Fibroblast of mammary gland (primary cell): Measurements from ENCODE around the gene NUP133.
A peak's percentile ranks its signal among the peaks of the same experiment; 100 is the strongest.
"Not testable (repeated sequence)": the region's sequence is repeated elsewhere in the genome, so short reads cannot be mapped to it uniquely, and the experiment has no call there.

Source experiments
- DNase-seq: peaks from one replicate; pipeline ENCODE4 v3.0.0-alpha.2; 2010; ENCODE audit warnings: low read depth
- H3K4me3 ChIP-seq: 2 replicates; pipeline ENCODE4 v1.5.1; 2011; ENCODE audit warnings: low read depth, mild to moderate bottlenecking, low read length, moderate library complexity; ENCODE audit not compliant: control insufficient read depth
- TF ChIP-seq, protein P1 (sequence below): conservative IDR thresholded peaks from 2 replicates; pipeline ENCODE4 v1.5.1; 2011; ENCODE audit warnings: low read depth, low read length, inconsistent platforms; ENCODE audit not compliant: control insufficient read depth, insufficient read depth

NUP133 gene

DNA sequence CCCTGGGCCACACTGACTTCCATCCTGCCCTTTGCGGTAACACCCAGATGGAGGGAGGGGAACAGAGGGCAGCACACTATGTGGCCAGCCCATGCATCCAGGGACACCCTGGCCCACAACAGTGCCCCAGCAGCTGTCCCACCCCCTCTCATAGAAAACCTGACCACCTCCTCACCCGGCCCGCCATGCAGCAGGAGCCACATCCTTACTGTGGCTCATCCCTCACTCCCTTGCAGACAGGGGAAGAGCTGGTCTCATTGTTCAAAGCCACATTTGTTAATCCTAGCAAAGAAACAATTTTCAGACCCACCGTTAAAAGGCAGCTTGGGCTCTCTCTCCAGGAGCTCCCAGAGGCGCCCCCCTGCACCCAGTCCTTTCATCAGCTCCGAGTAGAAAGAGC lies 23.2 kb upstream of the NUP133 start:
- H3K4me3 ChIP-seq = no peak overlapping the region
- no peak for DNase-seq
- TF ChIP-seq, protein P1, sequence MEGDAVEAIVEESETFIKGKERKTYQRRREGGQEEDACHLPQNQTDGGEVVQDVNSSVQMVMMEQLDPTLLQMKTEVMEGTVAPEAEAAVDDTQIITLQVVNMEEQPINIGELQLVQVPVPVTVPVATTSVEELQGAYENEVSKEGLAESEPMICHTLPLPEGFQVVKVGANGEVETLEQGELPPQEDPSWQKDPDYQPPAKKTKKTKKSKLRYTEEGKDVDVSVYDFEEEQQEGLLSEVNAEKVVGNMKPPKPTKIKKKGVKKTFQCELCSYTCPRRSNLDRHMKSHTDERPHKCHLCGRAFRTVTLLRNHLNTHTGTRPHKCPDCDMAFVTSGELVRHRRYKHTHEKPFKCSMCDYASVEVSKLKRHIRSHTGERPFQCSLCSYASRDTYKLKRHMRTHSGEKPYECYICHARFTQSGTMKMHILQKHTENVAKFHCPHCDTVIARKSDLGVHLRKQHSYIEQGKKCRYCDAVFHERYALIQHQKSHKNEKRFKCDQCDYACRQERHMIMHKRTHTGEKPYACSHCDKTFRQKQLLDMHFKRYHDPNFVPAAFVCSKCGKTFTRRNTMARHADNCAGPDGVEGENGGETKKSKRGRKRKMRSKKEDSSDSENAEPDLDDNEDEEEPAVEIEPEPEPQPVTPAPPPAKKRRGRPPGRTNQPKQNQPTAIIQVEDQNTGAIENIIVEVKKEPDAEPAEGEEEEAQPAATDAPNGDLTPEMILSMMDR = no peak

DNA sequence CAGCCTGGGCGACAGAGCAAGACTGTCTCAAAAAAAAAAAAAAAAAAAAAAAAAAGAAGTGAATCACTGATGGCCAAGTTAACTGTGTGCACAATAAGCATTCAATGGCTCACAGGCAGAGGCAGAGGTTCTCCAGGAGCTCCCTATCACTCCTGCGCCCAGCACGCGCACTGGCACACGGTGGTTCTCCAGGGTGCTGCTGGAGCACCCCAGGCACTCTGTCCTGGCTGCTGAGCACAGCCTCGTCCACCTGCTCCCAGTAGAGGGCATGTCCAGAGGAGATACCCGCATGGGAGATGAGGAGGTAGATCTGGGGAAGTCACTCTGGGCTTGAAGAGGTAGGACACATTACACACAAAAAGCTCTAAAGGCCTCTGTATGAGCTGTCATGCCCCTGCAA lies 21.5 kb upstream of the NUP133 start:
- TF ChIP-seq, protein P1 = no peak
- H3K4me3 ChIP-seq = no peak overlapping the region
- no peak for DNase-seq

DNA sequence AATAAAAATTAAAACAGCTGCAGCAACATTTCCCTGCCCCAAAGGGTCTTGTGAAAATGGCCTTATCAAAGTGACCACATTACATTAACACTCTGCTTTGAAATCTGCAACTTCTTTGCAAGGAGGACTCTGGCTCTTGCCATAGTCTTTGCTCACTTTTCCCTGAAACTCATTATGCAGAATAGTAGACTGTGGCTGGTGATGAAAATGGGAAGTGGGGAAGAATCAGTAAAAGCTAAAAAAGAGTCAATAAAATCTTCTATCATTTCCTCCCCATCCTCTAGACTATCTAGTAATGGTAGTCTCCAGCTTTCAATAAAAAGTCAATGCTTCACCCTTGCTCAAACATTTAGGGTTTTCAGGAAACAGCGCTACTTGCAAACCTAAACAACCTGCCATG lies 18.6 kb upstream of the NUP133 start:
- TF ChIP-seq, protein P1 = no peak
- no peak overlapping the region for H3K4me3 ChIP-seq
- no peak for DNase-seq

DNA sequence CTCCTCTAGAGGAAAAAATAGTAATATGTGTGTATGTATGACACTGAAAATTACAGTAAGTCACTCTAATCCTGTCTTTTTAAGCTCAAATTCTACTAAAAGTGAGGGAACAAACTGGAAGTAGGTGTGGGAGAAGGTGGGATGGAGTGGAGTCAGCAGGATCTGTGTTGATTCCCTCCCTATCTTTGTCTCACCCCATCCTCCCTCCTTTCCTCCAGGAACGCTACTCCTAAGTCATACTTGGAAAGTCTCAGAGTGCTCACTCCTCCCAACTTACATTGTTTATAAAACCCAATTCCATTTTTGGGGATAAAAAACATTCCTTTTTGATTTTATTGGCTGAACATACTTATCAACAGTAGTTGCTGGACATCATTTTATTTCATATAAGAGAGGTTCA lies 14.9 kb upstream of the NUP133 start:
- no peak overlapping the region for H3K4me3 ChIP-seq
- DNase-seq = no peak
- TF ChIP-seq, protein P1 = no peak

DNA sequence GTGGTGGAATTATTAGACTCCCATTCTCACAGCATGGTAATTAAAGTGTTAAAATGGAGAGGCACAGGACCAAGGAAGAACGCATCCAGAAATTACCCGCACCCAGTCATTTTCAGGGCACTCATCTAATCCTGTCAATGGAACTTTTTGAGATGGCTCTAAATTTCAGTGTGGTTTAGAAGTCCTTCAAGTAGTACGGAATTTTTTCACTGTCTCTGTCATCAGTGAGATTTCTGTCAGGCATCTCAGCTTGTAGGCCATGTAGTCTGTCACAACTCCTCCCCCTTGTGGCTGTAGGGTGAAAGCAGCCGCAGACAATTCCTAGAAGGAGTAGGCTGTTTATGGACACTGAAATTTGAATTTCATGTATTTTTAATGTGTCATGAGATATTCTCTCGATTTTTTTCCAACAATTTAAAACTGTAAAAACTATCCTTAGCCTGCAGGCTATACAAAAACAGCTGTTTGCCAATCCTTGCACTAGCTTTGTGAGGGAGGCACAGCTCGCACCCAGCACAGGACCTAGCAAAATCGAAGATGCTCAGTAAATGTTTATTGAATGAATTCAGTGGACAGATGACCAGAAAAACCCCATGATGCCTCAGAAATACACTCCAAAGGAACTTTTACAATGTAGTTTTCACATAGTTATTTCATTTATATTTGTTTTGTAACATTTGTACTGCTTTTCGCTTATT lies 6.6 kb upstream of the NUP133 start:
- H3K4me3 ChIP-seq = no peak overlapping the region
- TF ChIP-seq, protein P1 = peak; percentile 91
- DNase-seq = peak; percentile 73

DNA sequence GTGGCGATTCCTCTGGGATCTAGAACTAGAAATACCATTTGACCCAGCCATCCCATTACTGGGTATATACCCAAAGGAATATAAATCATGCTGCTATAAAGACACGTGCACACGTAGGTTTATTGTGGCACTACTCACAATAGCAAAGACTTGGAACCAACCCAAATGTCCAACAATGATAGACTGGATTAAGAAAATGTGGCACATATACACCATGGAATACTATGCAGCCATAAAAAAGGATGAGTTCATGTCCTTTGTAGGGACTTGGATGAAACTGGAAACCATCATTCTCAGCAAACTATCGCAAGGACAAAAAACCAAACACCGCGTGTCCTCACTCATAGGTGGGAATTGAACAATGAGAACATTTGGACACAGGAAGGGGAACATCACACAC lies 3.5 kb upstream of the NUP133 start:
- DNase-seq, H3K4me3 ChIP-seq: not testable (repeated sequence)

DNA sequence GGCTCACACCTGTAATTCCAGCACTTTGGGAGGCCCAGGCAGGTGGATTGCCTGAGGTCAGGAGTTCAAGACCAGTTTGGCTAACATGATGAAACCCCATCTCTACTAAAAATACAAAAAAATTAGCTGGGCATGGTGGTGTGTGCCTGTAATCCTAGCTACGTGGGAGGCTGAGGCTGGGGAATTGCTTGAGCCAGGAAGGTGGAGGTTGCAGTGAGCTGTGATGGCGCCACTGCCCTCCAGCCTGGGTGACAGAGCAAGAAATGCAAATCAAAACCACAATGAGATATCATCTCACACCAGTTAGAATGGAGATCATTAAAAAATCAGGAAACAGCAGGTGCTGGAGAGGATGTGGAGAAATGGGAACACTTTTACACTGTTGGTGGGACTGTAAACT lies 3.1 kb upstream of the NUP133 start:
- not testable (repeated sequence) for H3K4me3 ChIP-seq, DNase-seq

DNA sequence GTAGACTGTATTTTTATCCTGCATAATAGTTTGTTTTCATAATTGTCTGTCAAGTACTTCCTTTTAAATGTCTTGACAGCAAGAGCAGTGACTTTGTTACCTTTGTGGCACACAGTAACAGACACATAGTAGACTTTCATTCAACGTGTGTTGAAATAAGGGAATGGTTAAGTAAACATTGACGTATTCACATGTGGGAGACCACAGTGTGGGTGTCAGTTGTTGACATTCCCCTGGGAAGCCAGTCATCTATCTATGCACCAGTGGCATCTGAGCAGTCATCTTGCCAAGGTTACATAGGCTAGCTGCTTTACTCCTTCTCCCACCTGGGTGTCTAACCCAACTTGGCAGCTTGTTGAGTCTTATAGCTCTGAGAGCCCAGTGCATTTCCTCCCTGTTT lies 1.4 kb upstream of the NUP133 start:
- TF ChIP-seq, protein P1 = no peak
- no peak overlapping the region for H3K4me3 ChIP-seq
- peak; percentile 69 for DNase-seq
